Measurements from ENCODE around the gene STIL.

The STIL gene

GRCh38 chr1:47235241-47235681 is 78.7 kb downstream of the STIL start:
- DNase-seq (ENCODE audit: low spot score): no peak

- no peak for DNase-seq (ENCODE audit: low spot score)
These were observed 80.8 kb downstream of the STIL start for GRCh38 chr1:47233186-47233585.

DNA sequence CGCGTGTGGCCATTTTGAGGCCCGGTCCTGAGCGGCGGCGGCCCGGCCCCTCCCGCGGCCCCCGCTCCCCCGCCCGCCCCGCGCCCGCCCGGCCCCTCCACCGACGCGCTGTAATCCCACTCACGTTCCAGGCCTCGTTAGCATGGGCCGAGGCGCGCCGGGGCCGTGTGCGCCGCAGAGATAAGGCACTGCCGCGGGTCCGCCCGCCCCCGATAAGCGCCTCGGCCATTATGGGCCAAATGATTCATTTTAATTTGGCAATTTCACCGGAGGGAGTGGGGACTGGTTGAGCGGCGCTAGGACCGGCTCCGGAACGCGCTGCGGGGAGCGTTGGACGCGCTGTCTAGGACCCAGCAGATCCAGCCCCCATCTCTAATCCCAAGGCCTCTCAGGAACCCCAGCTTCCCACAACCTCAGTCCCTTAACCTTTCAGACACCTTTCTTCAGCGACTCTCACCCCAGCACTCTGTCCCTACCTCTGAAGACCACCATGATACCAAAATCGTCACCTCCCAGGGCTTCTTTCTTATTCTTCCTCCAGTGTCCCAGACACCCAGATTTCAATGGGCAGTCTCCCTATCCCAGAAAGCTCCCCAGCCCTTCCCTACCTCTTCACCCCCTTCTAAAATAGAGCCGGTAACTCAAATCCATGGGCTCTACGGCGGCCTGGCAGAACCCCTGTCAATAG is 81.6 kb downstream of the STIL start, which contains the start of gene TAL1:
Gene TAL1 (minus strand): TSS at position 39 of the 688 bp plus-strand sequence. CDS start 6,337 bp downstream, outside the sequence.
- DNase-seq (ENCODE audit: low spot score): no peak

GRCh38 chr1:47231301-47232186 is 82.4 kb downstream of the STIL start:
- DNase-seq (ENCODE audit: low spot score): no peak

GRCh38 chr1:47230692-47231300 is 83.2 kb downstream of the STIL start:
- no peak for DNase-seq (ENCODE audit: low spot score)

- DNase-seq (ENCODE audit: low spot score): no peak
These were observed 83.9 kb downstream of the STIL start for GRCh38 chr1:47229886-47230691.

- no peak for DNase-seq (ENCODE audit: low spot score)
These were observed 84.7 kb downstream of the STIL start for GRCh38 chr1:47229031-47229885.

DNA sequence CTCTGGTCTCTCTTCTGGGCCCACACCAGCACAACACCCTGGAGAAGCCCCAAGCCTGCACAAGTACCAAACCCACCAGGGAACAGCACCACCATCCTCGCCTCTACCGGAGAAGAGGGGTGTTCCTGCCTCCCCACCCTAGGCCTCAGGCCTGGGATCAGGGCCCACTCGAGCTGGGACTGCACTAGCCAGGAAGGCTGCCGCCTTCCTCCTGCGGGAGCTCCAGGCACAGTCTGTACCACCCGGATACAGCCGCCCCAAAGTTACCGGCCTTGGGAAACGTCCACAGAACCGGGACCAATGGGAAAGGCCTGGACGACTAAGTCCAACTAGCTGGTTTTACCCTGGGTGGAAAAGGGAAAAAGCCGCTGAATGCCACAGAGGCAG is 85.3 kb downstream of the STIL start:
- no peak for DNase-seq (ENCODE audit: low spot score)

DNA sequence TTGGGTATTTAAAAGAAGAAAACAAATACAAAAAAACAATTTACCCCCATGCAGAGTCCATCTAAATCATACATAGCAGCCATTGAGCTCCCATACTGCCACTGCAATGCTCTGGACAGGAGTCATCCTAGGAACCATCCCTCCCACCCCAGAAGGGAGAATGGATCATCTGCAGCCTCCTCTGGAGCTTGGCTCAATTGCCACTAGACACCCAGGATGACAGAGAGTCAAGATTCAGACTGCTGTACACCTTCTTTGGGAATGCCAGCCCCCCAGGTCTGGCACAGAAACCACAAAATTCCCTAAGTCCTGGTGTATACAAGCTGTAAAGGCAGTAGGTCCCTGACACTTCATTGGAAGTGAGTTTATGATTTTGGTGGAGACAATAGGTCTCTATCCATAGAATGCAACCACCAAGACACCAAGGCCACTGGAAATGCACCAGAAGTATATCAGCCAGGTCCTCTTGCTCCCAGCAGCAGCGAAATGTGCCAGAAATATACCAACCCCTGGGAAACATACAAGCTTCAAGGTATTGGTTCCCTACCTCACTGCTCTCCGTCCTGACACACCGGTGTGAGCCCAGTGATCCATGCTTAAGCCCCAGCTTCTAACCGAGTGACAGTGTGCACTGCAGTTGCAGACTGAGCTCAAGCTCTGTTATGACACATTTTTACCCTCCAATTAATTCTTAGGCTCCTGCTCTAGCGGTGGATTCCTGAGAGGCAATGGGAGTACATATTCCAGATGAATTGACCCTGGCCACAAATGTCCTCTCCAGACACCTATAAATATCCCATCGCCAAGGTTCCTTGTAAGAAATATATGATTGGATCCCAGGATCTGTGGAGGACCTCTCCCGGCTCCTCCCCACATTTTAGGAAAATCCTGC is 86.4 kb downstream of the STIL start:
- no peak for DNase-seq (ENCODE audit: low spot score)

DNA sequence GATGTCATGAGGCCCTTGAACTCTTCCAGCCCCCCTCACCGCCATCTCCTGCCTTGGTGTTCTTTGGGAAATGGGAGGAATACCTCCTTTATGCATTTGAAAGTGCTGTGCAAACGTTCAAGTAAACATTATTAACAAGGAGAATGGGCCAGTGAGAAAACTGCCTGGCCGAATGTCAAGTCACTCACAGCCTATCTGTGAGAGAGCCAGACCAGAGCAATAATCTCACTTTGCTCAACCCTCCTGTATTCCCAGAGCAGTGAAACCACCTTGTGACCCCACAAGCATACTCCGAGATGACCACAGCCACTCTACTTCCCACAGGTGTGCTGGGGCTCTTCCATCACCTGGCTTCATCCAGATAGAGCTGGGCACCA is 87.1 kb downstream of the STIL start:
- DNase-seq (ENCODE audit: low spot score): no peak

DNA sequence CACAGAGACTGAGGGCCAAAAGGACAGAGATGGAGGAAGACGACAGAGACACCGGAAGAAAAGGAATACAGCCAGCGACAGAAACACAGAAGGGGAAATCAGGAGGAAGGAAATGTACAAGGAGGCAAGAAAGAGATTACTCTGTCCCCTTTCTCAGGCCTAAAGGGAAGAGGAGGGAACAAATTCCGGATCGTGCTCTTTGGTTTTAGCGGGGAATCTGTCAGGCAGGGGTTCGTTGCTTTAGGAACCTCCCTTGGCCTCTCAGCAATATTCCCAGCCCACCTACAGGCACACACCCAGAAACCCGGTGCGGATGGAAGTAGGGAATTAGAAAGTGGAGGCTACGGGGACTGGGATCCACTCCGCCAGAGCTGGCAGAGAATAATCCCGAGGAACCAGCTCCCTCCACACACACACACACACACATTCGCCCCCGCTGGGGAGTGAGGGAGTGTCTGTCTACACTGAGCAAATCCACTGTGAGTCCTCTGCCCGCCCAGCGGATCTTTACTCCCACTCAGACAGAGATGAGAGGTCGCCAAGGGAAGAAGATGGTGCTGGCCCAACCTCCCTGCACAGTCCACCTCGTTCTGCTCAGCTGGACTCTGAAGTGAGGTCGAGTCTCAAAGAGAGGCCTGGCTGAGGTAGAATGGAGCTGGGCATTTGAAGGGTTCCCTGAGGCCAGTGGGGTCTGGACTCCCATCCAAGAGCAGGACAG is 87.7 kb downstream of the STIL start:
- DNase-seq (ENCODE audit: low spot score): no peak

- DNase-seq (ENCODE audit: low spot score): no peak
These were observed 88.4 kb downstream of the STIL start for GRCh38 chr1:47225430-47226100.

DNA sequence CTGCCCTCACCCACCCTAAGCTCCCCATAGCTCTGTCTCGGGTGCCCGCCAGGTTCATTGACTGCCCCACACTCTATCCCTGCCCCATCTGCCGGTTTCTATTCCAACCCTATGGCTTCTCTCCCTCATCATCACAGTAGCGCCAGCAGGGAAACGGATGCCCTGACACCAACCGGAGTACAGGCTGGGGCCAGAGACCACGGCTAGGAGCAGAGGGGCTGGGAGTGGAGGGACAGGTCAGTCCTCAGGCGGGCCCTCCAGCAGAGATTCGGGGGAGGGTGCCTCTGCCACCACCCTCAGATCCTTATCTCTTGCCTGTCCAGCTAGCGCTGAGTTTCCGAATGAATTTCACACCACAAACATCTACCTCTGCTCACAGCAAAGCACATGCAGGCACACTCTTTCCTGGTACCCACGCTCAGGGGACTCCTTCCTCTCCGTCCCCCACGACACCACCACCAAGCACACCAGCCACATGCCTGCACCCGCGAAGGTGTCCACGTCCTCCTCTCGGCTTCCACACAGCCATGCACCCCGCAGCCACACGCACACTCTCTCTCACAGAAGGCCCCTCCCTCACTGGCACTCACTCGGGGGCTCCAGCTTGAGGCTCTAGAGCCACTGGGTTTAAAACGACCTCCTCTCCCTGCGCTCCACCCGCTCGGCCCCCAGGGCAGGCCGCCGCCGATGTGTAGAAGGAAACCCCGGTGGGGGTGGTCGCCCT is 89.1 kb downstream of the STIL start:
- DNase-seq (ENCODE audit: low spot score): no peak

DNA sequence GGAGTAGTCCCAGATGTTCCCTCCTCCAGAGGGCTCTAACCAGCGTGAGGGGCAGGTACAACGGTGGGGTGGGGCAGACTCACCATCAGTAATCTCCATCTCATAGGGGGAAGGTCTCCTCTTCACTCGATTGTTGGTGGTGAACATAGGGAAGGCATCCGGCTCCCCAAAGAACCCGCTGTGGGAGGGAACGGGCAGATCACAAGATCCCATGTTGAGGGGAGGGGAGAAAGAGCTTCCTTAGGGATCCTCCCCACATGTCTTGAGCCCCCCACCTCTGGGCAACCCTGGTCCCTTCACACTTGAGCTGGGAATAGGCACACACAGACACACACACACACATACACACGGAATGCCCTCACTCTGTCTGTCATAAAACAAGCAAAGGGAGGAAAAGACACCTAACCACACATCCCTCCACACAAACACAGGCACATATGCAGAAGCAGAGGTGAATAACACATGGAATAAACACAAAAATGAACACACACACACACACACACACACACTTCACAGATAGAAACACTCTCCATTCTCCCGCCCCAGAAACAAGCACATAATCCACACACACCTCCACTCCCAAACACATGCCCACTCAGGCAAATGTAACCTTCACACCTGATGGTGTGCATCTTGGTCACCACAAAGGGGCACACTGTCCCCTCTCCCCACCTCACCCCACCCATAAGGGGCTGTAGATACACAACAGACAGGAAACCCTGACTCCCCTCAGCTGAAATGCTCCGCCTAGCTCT is 89.8 kb downstream of the STIL start:
- no peak for DNase-seq (ENCODE audit: low spot score)

- no peak for DNase-seq (ENCODE audit: low spot score)
These were observed 90.6 kb downstream of the STIL start for GRCh38 chr1:47223174-47223920.

DNA sequence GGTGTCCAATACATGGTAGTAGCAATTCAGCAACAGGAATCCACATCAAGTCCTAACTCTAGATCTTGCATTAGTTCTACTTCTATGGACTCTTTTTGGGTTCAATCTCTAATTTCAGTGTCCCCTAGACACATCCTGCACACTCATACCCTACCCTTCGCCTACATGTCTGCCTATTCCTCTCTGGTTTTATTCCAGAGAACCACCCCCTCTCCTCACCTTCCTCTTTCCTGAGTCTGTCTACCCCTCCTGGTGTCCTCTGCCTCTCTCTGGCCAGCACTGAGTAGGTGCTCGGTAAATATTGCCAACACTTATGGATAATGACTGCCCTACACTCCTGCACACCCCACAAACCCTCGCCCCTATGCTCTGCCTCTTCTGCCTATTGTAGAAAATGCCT is 91.5 kb downstream of the STIL start:
- DNase-seq (ENCODE audit: low spot score): no peak

All from CD4-positive, alpha-beta T cell treated with Interleukin-6 at 100 ng/mL for 8 hours (primary cell).